CD1c-positive myeloid dendritic cell (primary cell): ENCODE measurements around the gene ARMC9.

Experiments used
- DNase-seq: peaks from one replicate; pipeline ENCODE4 v3.0.0-alpha.2; 2016; ENCODE audit errors: extremely low spot score

Gene ARMC9

GRCh38 chr2:231415029-231415428, 216.6 kb downstream of the ARMC9 start:
- DNase-seq: no peak

- DNase-seq: no peak
These were observed 220.6 kb downstream of the ARMC9 start for GRCh38 chr2:231418820-231419640.

- DNase-seq: no peak
These were observed 222.7 kb downstream of the ARMC9 start for GRCh38 chr2:231421051-231421580.

DNA sequence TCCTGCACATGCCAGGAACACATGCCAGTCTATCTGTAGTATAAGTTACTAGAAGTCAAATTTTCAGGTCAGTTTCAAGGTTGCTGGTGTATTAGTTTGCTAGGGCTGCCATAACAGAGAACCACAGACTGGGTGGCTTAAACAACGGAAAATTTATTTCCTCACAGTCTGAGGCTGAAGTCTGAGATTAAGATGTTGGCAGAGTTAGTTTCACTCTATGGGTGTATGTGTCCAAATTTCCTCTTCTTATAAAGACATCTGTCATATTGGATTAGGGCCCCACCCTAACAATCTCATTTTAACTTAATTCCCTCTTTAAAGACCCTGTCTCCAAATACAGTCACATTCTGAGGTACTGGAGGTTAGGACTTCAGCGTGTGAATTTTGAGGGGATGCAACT, 223.6 kb downstream of the ARMC9 start:
- DNase-seq: no peak

GRCh38 chr2:231423176-231423575, 224.7 kb downstream of the ARMC9 start:
- no peak for DNase-seq
